HG03135 (cell line): ENCODE data around the gene CEP164.

Experiments used
- ATAC-seq: cut with Tn5 transposase; IDR thresholded peaks from one replicate; pipeline ENCODE4 v1.9.1; 2021; ENCODE audit warnings: mild to moderate bottlenecking, moderate library complexity; ENCODE audit not compliant: unreplicated experiment

CEP164 gene

GRCh38 chr11:117356126-117356890 is 28.7 kb downstream of the CEP164 start:
- no peak for ATAC-seq

- ATAC-seq, result no peak
These were observed 33.8 kb downstream of the CEP164 start for GRCh38 chr11:117361432-117361831.

DNA sequence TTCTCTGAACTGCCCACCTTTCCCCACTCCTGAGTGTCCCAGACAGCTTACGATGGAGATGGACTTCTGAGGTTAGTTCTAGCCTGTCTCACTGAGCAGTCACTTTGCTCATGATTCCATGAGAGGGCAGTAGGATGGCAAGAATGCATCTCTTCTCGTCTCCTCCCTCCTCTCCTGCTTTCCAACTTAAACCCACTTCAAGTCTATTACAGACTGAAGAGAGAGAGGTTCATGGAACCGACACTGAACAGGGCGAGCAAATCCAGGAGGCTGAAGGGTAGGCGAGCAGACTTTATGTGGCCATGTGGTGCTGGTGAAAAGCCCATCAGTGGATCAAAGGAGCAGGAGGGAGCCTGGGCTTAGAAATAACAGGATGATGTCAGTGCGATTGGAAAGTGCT is 38.6 kb downstream of the CEP164 start:
- ATAC-seq, result no peak

- no peak for ATAC-seq
These were observed 39.2 kb downstream of the CEP164 start for GRCh38 chr11:117366875-117367274.

DNA sequence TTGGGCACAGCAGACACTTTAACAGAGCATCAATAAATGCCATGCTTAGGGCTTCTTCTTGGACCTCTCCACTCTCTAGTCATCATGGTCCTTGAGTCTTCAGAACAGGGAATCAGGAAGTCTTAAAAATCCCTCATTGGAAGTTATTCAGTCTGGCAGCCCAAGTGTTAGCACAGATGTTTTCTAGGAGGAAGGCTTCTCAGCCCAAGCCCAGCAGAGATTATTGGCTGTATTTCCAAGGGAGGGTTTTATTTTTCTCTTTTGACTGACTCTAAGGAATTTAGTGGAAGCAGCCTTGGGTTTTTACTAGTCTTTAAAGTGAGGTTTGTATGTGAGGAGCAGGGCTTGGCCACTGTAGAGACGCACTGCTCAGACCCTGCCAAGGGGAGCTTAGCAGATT is 41.9 kb downstream of the CEP164 start:
- ATAC-seq, result no peak

- no peak for ATAC-seq
These were observed 43.8 kb downstream of the CEP164 start for GRCh38 chr11:117371453-117371852.

DNA sequence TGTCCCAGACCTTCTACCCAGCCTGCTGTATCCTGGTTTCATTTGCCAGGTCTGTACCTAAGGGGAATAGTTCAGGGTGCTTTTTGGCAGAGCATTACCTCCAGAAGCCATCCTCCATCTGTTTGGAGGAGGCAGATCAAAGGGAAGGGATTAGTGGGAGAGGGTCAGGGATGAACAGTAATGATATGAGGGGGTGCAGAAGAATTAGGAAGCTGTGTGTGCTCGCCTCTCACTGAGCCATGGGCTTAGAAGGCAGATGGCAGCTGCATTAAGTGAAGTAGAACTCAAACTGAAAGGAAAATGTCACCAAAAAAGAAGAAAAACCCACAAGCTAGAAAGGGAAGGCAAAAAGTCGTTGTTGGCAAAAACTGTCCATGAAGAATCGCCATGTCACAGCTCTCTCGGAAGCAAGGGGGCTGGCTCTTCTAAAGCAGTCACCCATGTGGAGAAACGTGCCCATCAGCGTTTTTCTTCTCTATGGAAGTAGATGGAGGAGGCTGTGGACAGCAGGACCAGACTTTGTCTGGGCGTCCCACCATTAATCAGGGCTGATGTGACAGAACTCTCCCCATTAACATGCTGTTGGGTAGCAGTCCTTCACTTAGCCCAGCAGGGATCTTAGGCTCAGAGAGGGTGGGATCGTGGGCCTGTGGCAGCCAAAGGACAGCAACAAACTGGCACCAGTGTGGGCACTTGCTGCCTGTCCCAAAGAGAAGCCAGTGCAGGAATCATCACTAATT is 46.8 kb downstream of the CEP164 start:
- ATAC-seq, result no peak

- ATAC-seq, result no peak
These were observed 48.3 kb downstream of the CEP164 start for GRCh38 chr11:117375960-117376359.

DNA sequence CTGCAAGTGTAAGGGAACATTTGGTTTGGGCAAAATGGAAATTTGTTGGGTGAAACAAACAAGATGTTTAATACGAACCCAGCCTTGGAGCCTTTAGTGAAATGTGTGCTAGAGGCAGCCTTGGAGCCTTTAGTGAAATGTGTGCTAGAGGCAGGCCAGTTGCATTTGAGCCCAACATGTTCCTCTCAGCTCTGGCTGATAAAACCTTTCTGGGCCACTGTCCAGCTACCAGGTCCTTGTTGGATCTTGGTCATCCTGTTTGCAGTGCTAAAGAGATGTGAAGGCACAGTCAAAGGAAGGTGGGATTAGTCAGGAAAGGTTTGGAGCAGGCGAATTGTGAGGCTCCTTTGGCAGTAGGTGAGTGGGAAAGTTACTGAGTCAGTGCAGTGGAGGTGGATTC is 48.9 kb downstream of the CEP164 start:
- no peak for ATAC-seq

- ATAC-seq, result no peak
These were observed 51.6 kb downstream of the CEP164 start for GRCh38 chr11:117378976-117379865.

- ATAC-seq, result no peak
These were observed 53.0 kb downstream of the CEP164 start for GRCh38 chr11:117380676-117381075.

DNA sequence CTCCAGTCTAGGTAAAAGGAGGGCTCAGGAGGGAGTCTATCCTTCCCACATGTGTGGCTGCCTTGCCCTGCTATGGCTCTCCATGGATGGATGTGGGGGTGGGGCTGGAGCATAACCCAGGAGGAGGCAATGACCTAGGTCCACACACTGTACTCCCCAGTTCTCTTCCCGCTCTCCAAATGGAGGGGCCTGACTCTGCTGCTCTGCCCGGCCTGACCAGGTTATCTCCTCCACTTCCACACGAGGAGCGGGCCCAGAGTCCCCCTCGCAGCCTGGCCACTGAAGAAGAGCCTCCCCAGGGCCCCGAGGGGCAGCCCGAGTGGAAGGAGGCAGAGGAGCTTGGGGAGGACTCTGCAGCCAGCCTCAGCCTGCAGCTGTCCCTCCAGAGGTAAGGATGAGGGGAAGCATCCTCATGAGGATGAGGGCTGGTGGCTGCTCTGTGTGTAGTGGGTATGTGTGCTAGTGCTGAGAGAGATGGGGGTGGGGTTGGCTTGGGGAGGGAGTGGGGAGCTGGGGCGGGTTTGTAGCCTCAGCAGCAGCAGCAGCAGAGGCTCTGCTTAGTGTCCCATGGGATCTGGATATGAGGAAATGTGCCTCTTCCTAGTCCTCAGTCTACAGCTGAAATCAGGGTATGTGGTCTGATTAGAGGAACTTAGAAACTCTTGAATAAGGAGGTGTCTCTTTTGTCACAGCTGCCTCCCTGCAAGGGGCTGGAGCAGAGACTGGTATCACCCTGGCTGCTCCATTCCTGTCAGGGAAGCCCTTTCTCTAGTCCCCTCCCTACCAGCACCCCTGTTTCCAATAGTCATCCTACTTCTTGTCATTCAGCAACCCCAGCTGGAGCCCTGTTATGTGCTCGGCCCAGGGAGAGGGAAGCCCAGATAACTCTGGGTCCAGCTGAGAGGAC is 54.1 kb downstream of the CEP164 start:
- ATAC-seq, result no peak

GRCh38 chr11:117382746-117383145 is 55.1 kb downstream of the CEP164 start:
- no peak for ATAC-seq

- no peak for ATAC-seq
These were observed 56.4 kb downstream of the CEP164 start for GRCh38 chr11:117384045-117384444.

- ATAC-seq, result no peak
These were observed 57.8 kb downstream of the CEP164 start for GRCh38 chr11:117385471-117385870.

- ATAC-seq, result no peak
These were observed 58.3 kb downstream of the CEP164 start for GRCh38 chr11:117385906-117386305.

- ATAC-seq, result no peak
These were observed 60.5 kb downstream of the CEP164 start for GRCh38 chr11:117387992-117388755.

- no peak for ATAC-seq
These were observed 63.1 kb downstream of the CEP164 start for GRCh38 chr11:117390743-117391142.

GRCh38 chr11:117391181-117391580 is 63.5 kb downstream of the CEP164 start:
- ATAC-seq, result no peak
